GM21360 (cell line): ENCODE data around the gene C16orf89.

Source experiments
- ATAC-seq: cut with Tn5 transposase; IDR thresholded peaks from one replicate; pipeline ENCODE4 v1.9.1; 2021; ENCODE audit warnings: mild to moderate bottlenecking, moderate library complexity; ENCODE audit not compliant: unreplicated experiment

Gene C16orf89

GRCh38 chr16:5031601-5032000, 34.2 kb downstream of the C16orf89 start:
- no peak for ATAC-seq

GRCh38 chr16:5030251-5030870, 35.4 kb downstream of the C16orf89 start:
- no peak for ATAC-seq

- ATAC-seq, result no peak
Measured at GRCh38 chr16:5028950-5029475, 36.7 kb downstream of the C16orf89 start.

DNA sequence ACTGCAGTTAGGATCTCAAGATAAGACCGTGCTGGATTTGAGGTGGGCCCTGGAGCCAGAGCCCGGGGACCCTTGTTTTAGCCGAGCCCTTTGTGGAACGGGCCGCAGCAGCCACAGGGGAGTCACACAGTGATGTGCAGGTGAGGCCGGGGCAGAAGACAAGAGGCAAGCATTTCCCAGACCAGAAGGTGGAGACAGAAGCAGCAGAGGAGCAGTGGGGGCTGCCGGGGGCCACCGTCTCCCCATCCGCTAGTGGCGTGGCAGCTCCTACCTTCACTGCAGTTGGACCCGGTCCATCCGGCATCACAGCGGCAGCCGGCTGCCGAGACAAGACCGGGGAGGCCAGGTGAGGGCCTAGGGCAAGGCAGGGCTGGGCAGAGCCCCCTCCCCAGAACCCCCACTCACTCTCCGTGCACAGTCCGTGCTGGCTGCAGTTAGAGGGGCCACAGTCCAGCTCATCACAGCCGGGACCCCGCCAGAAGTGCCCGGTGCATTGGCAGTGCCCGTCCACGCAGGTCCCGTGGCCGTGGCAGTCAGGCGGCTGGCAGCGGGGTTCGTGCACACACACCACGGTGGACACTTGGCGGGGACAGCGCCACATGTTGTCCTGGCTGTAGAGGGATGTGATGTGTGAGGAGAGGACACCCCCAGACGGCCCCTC, 38.1 kb downstream of the C16orf89 start:
- ATAC-seq, result no peak

DNA sequence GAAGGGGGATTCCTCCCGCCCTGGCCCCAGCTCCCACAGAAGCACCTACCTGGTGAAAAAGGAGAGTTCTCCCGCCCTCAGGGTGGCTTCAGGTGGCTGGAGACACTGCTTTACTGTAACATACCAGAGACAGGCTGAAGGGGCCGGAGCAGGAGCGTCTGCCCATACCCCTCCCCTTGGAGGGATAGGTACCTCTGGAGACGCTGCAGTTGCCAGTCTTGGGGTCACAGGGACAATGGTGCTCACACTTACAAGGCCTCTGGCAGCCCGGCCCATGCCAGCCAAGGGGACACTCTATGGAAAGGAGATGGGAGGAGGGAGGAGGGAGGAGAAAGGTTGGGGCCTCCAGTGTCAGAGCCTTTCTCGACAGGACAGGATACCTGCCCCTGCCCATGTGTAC, 38.7 kb downstream of the C16orf89 start:
- ATAC-seq, result no peak

GRCh38 chr16:5026664-5027063, 39.1 kb downstream of the C16orf89 start:
- no peak for ATAC-seq

GRCh38 chr16:5025171-5025632, 40.6 kb downstream of the C16orf89 start:
- no peak for ATAC-seq

GRCh38 chr16:5024632-5025031, 41.1 kb downstream of the C16orf89 start:
- no peak for ATAC-seq

DNA sequence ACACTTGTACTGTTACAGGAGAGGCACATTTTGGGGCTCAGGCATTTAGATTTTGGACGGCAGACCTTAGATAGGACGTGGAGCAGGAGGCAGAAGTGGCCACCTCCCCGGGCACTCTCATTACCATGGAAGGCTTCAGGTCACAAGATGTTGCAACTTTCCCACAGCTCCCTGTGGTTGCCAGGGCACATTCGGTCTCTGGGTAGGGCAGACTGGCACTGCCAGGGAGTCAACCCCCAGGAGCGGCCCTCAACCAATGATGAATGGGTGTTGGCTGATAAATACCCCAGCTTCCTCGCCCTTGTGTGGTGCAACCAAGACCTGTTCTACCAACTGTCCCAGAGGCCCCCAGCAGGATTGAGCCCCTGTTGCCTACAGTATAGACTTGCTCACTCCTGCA, 43.2 kb downstream of the C16orf89 start:
- ATAC-seq, result no peak

GRCh38 chr16:5020551-5020950, 45.2 kb downstream of the C16orf89 start:
- ATAC-seq, result no peak

DNA sequence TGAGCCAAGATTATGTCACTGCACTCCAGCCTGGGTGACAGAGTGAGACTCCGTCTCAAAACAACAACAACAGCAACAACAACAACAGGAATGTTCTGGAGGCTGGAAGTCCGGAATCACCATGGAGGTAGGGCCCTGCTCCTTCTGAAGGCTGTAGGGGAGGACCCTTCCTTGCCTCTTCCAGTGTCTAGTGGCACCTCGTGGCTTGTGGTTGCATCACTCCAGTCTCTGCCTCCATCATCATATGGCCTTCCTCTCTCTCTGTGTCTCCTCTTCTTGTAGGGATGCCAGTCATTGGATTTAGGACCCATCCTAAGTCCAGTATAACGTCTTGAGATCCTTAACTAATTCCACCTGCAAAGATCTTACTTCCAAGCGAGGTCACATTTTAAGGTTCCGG, 46.0 kb downstream of the C16orf89 start:
- no peak for ATAC-seq

DNA sequence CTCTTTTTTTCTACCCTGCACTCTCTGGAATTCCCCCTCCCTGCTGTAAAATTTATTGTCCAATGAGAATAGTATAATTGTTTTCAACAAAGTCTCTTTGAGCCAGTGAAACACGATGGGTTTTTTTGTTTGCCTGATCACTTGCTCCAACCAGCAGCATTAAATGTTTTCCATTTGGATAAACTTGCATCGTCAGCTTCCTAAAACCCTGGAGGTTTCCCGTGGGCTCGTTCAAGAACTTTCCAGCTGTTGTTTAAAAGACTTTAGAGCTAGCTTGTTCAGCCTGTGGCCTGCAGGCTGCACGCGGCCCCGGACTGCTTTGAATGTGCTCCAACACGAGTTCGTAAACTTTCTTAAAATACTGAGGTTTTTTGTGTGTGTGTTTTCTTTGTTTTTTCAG, 47.0 kb downstream of the C16orf89 start:
- ATAC-seq, result no peak

- no peak for ATAC-seq
Measured at GRCh38 chr16:5017678-5017969, 48.1 kb downstream of the C16orf89 start.

DNA sequence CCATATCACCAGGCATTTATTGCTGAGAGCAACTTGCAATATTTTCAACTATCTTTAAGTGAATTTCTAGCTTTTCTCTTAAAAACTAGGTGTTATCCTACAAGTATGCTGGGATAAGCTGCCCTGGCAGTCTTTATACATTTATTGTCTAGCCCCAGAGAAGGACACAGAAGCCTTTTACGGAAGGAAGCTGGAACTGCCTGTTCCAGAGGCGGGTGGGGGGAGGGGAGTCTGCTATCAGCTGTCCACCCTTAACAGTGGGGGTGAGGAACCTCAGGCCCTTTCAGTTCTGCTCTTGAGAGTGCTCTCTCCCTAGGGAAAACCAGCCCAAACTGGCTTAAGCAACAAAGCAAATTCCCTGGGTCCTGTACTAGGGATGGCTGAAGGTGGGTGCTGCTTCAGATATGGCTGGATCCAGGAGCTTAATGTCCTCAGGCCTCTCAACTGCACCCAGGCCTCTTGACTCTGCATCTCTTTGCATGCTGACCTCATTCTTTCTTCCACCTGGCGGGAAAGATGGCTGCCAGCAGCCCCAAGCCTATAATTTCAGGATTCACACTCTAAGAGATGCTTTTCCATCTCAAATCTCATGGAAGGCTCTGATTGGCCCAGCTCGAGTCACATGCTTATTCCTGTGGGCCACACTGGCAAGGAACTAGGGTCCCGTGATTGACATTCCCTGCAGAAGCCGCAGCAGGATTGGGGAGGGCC, 48.6 kb downstream of the C16orf89 start:
- no peak for ATAC-seq

DNA sequence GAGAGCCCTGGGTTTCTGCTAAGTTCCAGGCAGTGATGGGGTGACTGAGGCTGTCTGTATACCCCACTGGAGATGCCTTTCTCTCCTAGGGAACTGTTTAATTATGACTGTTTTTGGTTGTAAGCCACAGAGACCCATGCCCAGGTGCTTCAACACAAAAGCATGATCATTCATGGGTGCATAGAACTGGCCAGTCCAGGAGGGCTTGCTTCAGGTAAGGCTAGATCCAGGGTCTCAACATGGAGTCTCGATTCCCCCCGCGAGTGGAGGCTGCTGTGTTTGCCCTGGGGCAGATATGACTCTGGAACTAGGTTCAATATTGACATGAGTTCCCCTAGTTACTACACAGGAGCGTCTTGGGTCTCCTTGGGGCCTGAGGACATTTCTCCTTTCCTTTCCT, 49.9 kb downstream of the C16orf89 start:
- no peak for ATAC-seq

DNA sequence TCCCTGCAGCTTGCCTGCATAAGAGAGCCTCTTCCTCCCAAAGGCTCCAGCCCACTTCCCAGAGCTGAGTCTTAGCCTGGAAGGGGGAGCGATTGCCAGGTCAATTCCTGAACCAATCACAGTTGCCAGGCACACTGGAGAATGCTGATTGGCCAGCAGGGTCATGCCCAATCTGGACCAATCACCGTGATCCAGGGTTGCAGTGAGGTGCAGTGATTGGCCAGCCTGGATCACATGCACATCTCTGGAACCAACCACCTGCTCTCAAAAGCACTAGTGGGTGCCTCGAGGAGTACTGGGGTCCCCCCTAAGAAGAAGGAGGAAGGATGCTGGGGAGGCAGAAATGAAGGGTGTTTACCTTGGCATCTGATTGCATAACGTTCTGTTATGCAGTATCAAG, 50.4 kb downstream of the C16orf89 start:
- ATAC-seq, result no peak

- ATAC-seq, result no peak
Measured at GRCh38 chr16:5012887-5013286, 52.9 kb downstream of the C16orf89 start.

- no peak for ATAC-seq
Measured at GRCh38 chr16:5011637-5012036, 54.1 kb downstream of the C16orf89 start.

DNA sequence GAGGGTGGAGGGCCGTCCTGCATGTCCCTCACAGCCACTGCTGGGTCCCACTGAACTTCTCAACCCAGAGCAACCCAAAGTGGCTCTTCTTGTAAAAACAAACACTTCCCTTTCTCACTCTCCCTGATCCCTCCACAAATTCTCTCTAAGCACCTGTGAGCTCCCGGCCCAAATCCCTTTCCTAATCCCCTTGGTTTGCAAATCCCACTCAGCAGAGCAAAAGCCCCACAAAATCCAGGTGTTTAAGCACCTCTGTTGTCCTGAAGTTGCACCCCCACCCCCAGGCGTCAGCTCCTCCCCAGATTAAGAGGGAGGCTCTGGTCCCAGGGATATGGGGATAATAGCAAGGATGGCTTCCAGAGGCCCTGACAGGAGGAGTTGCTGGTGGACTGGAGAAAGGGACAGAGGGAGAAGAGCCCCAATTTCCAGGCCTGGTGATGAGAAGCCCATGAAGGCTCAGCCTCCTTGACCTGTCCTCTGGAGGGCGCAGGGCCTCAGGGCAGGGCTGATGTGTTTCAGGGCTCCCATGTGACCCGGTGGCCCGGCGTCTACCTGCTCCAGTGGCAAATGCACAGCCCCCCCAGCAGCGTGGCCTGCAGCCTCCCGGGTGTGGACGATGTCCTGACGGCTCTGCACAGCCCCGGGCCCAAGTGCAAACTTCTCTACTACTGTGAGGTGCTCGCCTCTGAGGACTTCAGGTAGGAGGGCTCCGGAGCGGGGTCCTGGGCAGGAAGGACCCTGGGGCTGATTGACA, 55.0 kb downstream of the C16orf89 start:
- no peak for ATAC-seq

- ATAC-seq, result no peak
Measured at GRCh38 chr16:5008311-5008731, 57.4 kb downstream of the C16orf89 start.

DNA sequence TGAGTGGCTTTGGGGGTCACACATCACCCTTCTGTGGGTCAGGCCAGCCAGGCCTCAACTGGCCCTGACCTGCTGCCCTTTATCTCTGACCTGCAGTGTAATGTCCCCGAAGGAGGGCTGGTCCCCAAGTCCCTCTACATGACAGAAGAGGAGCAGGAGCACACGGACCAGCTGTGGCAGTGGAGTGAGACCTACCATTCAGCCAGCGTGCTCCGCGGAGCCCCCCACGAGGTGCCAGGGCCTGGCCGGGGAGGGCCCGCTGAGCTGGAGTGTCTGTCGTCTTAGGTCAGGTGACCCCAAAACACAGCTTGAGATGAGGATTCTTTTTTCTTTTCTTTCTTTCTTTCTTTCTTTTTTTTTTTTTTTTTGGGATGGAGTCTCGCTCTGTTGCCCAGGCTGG, 58.5 kb downstream of the C16orf89 start:
- ATAC-seq, result no peak
